Small intestine (tissue), 7 donors: ENCODE data around the gene PTPRE. TPM values are rescaled to one million over a fixed set of nuclear protein-coding genes. Genes with fewer than 3 reads are reported as not detected.

Experiments used
- DNase-seq, 2 donors: peaks; one replicate each; pipeline versions ENCODE4 v3.0.0 to v3.0.0-alpha.2; 2013
- FAIRE-seq: peaks from 2 replicates; lab custom pipeline; 2012; peaks lifted over from hg19 to GRCh38; lab: Jason Lieb, UNC
- H3K27ac ChIP-seq, 3 donors: one replicate each; pipeline ENCODE4 v1.5.1; 2013; ENCODE audit warnings: low read length in 2 of 3, mild to moderate bottlenecking in 2 of 3, control low read depth in 1 of 3, inconsistent platforms in 1 of 3, low read depth in 1 of 3, moderate library complexity in 1 of 3
- H3K27me3 ChIP-seq, 3 donors: one replicate each; pipeline ENCODE4 v1.6.1; 2013; ENCODE audit warnings: low read length in 3 of 3, inconsistent platforms in 1 of 3; ENCODE audit not compliant: control insufficient read depth in 3 of 3, insufficient read depth in 3 of 3
- H3K36me3 ChIP-seq, 3 donors: one replicate each; pipeline ENCODE4 v1.6.1; 2013; ENCODE audit warnings: low read length in 3 of 3, inconsistent platforms in 1 of 3, low read depth in 1 of 3, mild to moderate bottlenecking in 1 of 3, moderate library complexity in 1 of 3; ENCODE audit not compliant: control insufficient read depth in 3 of 3, insufficient read depth in 2 of 3
- H3K4me1 ChIP-seq, 3 donors: one replicate each; pipeline ENCODE4 v1.6.1; 2013; ENCODE audit warnings: low read length in 2 of 3, inconsistent platforms in 1 of 3, low read depth in 1 of 3, mild to moderate bottlenecking in 1 of 3, moderate library complexity in 1 of 3; ENCODE audit not compliant: control insufficient read depth in 3 of 3, insufficient read depth in 2 of 3
- H3K4me3 ChIP-seq, 3 donors: one replicate each; pipeline ENCODE4 v1.5.1; 2013; ENCODE audit warnings: low read length in 3 of 3, control low read depth in 1 of 3, inconsistent platforms in 1 of 3, low read depth in 1 of 3, mild to moderate bottlenecking in 1 of 3, moderate library complexity in 1 of 3
- H3K9me3 ChIP-seq, 2 donors: one replicate each; pipeline ENCODE4 v1.6.1; 2013; ENCODE audit warnings: low read depth in 1 of 2, low read length in 1 of 2; ENCODE audit not compliant: control insufficient read depth in 2 of 2, insufficient read depth in 1 of 2
- WGBS, 3 donors: extraction: QIAGEN DNeasy Blood & Tissue Kit; methylation state at CpG; one replicate each; pipeline ENCODE4 v1.1.7; 2013; 5-methylcytosine and 5-hydroxymethylcytosine counted together
- polyA plus RNA-seq, 4 donors: library from polyadenylated mRNA; stranded (reverse) in 3 of 4; unstranded in 1 of 4; fragments of 200-250 nt in 3 of 4; fragments of 120-200 nt in 1 of 4; gene quantifications; one replicate each; pipeline versions ENCODE4 v1.2.1 to v1.2.3, GENCODE V29; 2013
- donor health status: healthy with polysubstance abuse.
- donor health status: control.
- donor health status: control.
- donor health status: Bipolar disorder and iron deficiency.
- donor health status: healthy.

Gene PTPRE
- polyA plus RNA-seq, 4 donors, result 2.7 to 21.0 (median 6.2) TPM

DNA sequence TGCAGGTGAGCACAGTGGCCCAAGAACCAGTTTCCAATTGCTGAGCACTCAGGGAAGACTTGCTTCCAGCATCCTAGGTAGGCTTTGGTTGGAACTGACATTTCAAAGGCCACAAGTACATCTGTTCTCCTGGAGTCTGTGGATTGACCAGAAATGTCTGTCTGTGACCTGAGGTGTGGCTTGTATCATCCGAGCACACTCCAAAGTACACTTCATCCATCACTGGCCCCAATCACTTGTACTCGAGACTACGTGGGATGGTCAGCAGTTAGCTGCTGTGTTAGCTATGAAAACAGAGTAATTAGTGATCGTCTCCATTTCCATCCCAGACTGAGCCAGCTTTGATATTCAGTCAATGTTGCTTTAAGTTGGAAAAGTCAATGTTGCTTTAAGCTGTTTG, 174.3 kb downstream of the PTPRE start:
- WGBS, 3 donors, result 62 to 75% (median 66%) methylated on average over 4 of the region's 4 CpGs
- no peak overlapping the region for H3K4me3 ChIP-seq

DNA sequence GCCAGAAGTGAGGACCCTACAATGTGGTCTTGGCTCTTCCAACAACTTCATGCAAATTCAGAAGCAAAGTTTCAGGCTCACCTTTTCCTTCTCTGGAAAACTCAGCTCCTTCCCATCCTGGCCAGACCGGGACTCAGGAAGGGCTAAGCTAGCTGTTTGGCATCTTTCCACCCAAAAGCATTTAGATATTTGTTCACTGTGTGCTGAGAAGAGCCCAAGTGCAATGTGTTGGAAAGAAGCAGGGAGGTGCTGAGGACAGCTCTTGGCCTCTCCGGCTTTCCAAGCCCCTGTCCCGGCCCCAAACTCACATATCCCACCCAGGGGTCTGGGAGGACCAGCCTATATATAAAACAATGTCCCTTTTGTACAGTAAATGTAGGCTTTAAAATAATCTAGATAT, 174.8 kb downstream of the PTPRE start:
- 74 to 92% (median 83%) methylated on average over 3 of the region's 3 CpGs for WGBS, 3 donors
- FAIRE-seq, result no peak
- no peaks in the 10 kb centered on the region for H3K27me3 ChIP-seq
- H3K36me3 ChIP-seq, result peaks cover 18 to 51% (median 18%) of the 10 kb centered on the region in 3 donors
- H3K9me3 ChIP-seq, result no peaks in the 10 kb centered on the region
- H3K4me3 ChIP-seq, result no peak overlapping the region
- peaks cover 0 to 9% (median 0%) of the 10 kb centered on the region in 3 donors for H3K4me1 ChIP-seq
- peak overlapping the region in 1 of 3 donors; percentile 45 for H3K27ac ChIP-seq
- DNase-seq, result no peak

More for the DNA sequence above, 174.3 kb downstream of the PTPRE start:
- no peaks in the 10 kb centered on the region for H3K9me3 ChIP-seq
- peaks cover 18 to 53% (median 19%) of the 10 kb centered on the region in 3 donors for H3K36me3 ChIP-seq
- H3K27ac ChIP-seq, result peak overlapping the region in 1 of 3 donors; percentile 45
- DNase-seq, result peak in 1 of 2 donors; percentile 45
- no peaks in the 10 kb centered on the region for H3K27me3 ChIP-seq
- no peak for FAIRE-seq
- peaks cover 0 to 4% (median 0%) of the 10 kb centered on the region in 3 donors for H3K4me1 ChIP-seq

DNA sequence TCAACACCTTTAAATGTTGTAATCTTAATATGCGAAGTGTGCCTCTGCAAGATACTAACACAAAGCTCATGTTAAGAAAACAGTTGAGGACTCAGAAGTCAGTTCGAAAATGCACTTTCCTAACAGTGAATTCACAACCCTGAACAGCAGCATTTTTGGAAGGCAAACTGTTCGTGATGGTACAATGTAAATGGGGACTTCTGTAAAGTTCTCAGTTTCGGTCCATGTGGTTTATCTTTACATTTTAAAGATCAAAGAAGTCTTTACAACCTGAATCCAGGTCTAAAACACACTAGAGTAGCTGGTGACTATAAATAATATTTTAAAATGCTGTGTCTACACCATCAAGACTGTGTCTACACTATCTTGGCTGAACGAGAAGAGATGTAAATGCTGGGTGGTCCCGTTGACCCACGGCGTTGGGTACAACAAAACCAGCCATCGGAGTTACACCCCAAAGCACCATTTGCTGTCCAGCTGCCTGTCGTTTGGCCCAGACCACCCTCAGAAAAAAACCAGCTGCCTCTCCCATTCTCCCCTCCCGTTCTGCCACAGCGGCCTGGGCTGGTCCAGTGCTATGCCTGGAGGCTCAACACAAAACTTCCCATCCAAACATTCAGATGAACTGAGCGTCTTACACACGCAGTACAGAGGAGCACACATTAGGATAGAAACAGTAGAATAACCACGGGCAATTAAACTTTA, 176.4 kb downstream of the PTPRE start:
- H3K9me3 ChIP-seq, result no peaks in the 10 kb centered on the region
- H3K4me3 ChIP-seq, result no peak overlapping the region
- peaks cover 0 to 9% (median 0%) of the 10 kb centered on the region in 3 donors for H3K4me1 ChIP-seq
- H3K27me3 ChIP-seq, result no peaks in the 10 kb centered on the region
- H3K27ac ChIP-seq, result no peak overlapping the region
- H3K36me3 ChIP-seq, result peaks cover 12 to 35% (median 17%) of the 10 kb centered on the region in 3 donors
- WGBS, 3 donors, result 83 to 96% (median 93%) methylated on average over 15 of the region's 15 CpGs
- no peak for FAIRE-seq
- DNase-seq, result no peak

DNA sequence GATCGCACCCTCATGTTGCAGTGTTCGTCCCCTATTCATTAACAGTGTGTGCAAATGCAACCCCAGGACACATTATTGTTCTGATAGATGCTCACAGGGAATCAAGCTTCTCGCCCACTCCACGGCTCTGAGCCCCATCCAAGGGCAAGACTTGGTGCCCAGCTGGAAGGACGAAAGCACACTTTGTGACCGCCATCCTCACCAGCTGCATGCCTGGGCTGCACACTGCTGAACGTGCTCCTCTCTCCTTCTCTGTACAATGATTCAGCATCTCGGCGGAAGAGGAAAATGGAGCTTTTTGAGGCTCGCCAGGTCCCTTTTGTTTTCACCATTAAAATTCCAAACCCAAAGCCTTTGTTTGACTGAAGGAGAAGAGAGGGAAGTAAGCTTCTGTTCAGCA, 177.5 kb downstream of the PTPRE start:
- FAIRE-seq (no peak), DNase-seq (no peak)
- H3K4me3 ChIP-seq, result no peak overlapping the region
- H3K9me3 ChIP-seq, result no peaks in the 10 kb centered on the region
- H3K36me3 ChIP-seq, result peaks cover 8 to 27% (median 13%) of the 10 kb centered on the region in 3 donors
- no peaks in the 10 kb centered on the region for H3K27me3 ChIP-seq
- peaks cover 0 to 9% (median 0%) of the 10 kb centered on the region in 3 donors for H3K4me1 ChIP-seq
- 90 to 94% (median 92%) methylated on average over 10 of the region's 10 CpGs for WGBS, 3 donors
- no peak overlapping the region for H3K27ac ChIP-seq

DNA sequence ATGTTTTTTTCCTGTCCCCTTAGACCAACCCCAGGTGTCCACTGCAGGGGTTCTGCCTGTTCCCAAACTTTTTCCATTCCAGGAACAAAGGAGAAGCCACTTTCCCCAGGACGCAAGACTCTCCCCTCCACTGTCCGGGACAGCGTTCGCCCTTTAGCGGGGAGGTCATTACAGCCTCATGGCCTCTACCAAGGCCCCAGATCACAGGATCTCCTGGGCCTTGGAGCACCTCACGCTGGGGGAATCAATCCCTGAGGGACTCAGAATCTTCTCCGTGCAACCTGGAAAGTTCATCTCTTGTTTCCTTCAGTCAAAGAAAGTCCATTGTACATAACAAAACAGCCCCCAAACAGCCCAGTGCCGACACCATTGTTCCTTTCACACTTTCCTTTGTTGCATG, 178.1 kb downstream of the PTPRE start:
- WGBS, 3 donors, result 92 to 94% (median 92%) methylated on average over 8 of the region's 8 CpGs
- Histone ChIP-seq H3K27ac (no peak overlapping the region), H3K27me3 (no peaks in the 10 kb centered on the region), H3K4me3 (no peak overlapping the region), H3K4me1 (peaks cover 0 to 9% (median 0%) of the 10 kb centered on the region in 3 donors), H3K9me3 (no peaks in the 10 kb centered on the region), H3K36me3 (peaks cover 5 to 22% (median 8%) of the 10 kb centered on the region in 3 donors)
- DNase-seq (no peak), FAIRE-seq (no peak)

DNA sequence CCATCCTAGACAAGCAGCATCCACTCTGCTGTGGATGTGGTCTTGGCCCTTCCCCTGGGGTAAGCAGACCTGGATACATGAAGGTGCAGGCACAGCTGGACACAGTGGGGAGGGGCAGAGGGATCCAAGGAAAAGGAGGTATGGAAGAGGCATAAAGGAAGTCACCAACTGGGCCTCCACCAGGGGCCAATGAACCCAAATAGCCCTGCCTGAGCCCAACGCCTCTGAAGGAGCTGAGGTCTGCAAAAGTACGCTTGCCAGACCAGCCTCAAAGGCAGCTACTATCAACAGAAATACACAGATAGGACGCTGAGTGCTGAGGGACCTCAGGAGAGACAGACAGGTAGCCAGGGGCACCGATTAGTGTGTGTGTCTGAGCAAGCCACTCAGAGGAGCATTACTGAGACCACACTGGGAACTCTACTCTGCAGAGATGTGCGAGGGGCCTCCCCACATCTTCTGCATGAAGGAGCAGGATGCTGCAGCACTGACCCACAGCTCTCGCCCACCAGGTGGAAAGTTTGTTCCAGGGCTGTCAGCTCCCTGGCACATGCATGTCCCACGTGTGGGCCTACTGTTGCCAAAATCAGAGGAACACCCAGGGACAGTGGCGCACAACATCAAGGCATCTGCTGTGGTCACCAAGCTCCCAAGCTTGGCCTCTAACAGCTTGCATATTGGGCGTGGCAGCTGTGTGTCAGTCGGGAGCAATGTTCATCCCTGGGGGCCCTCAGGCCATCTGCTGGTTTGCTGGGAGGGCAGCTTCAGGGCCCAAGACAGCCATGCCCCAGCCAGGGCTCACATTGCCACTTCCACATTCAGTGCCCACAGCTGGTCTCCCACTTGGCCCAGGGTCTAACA, 179.3 kb downstream of the PTPRE start:
- FAIRE-seq, result no peak
- peaks cover 5 to 14% (median 5%) of the 10 kb centered on the region in 3 donors for H3K36me3 ChIP-seq
- WGBS, 3 donors, result 59 to 67% (median 66%) methylated on average over 10 of the region's 10 CpGs
- H3K4me1 ChIP-seq, result peaks cover 0 to 9% (median 0%) of the 10 kb centered on the region in 3 donors
- no peaks in the 10 kb centered on the region for H3K9me3 ChIP-seq
- no peaks in the 10 kb centered on the region for H3K27me3 ChIP-seq
- no peak overlapping the region for H3K4me3 ChIP-seq
- DNase-seq, result peak in 1 of 2 donors; percentile 70
- peak overlapping the region in 1 of 3 donors; percentile 60 for H3K27ac ChIP-seq

DNA sequence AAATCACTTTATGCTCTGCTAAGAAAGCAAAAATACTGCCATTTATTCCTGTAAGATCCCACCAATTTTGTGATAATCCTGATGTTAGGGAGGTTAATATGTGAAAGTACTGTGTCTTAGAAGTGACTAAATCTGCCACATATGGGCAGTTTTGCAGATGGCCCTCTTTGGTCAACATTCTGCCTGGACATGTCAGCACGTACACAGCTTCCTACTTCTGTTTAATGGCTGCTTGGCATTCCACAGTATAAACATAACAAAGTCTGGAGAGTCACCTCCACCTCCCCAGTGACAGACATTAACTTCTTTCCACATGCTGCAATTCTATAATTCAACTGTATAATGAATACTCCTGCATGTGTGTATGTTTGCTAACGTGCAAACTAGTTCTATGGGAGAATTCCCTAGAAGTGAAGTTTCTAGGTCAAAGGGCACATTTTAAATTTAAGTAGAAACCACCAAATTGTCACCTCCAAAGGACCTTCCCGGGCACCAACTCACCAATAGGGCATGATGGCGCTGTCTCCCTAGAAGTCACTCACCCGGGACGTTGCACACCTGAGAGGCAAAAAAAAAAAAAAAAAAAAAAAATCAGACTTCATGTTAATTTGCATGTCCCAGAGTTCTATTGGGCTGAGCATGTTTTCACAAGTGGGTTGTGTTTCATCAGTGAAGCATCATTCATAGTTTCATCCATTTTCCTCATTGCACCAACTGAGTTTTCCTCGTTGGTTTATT, 180.4 kb downstream of the PTPRE start:
- no peak overlapping the region for H3K4me3 ChIP-seq
- no peak overlapping the region for H3K27ac ChIP-seq
- peaks cover 5 to 11% (median 5%) of the 10 kb centered on the region in 3 donors for H3K36me3 ChIP-seq
- DNase-seq (no peak), FAIRE-seq (no peak)
- no peaks in the 10 kb centered on the region for H3K9me3 ChIP-seq
- H3K4me1 ChIP-seq, result peaks cover 0 to 9% (median 0%) of the 10 kb centered on the region in 3 donors
- 43 to 64% (median 49%) methylated on average over 7 of the region's 7 CpGs for WGBS, 3 donors
- no peaks in the 10 kb centered on the region for H3K27me3 ChIP-seq
